KMS-11 (cell line): ENCODE results near the gene EML1.

Source experiments
- H2AFZ ChIP-seq: fragments of 200-600 bp; sonication (generic); 2 replicates; pipeline ENCODE4 v1.6.1; 2016; ENCODE audit warnings: antibody characterized with exemption, mixed run types, low read depth
- H3K27ac ChIP-seq: fragments of 200-600 bp; sonication (generic); 2 replicates; pipeline ENCODE4 v1.6.1; 2016; ENCODE audit warnings: mild to moderate bottlenecking, mixed run types
- H3K27me3 ChIP-seq: fragments of 200-600 bp; sonication (generic); 2 replicates; pipeline ENCODE4 v1.6.1; 2017; ENCODE audit warnings: mild to moderate bottlenecking, low read depth, mixed run types, moderate library complexity; ENCODE audit not compliant: insufficient read depth
- H3K36me3 ChIP-seq: fragments of 200-600 bp; sonication (generic); 2 replicates; pipeline ENCODE4 v1.6.1; 2017; ENCODE audit warnings: mild to moderate bottlenecking, mixed run types; ENCODE audit not compliant: insufficient read depth
- H3K4me1 ChIP-seq: fragments of 200-600 bp; sonication (generic); 2 replicates; pipeline ENCODE4 v1.6.1; 2016; ENCODE audit warnings: mild to moderate bottlenecking, low read depth, mixed run types; ENCODE audit not compliant: poor library complexity, severe bottlenecking
- H3K4me2 ChIP-seq: fragments of 200-600 bp; sonication (generic); 2 replicates; pipeline ENCODE4 v1.7.0; 2016; ENCODE audit warnings: mild to moderate bottlenecking, mixed run types
- H3K4me3 ChIP-seq: fragments of 200-600 bp; sonication (generic); IDR thresholded peaks from 2 replicates; pipeline ENCODE4 v1.6.1; 2017; ENCODE audit warnings: low read depth, low read length, mixed read lengths; ENCODE audit not compliant: insufficient read depth
- H3K79me2 ChIP-seq: fragments of 200-600 bp; sonication (generic); 2 replicates; pipeline ENCODE4 v1.6.1; 2016; ENCODE audit warnings: low read depth, mixed run types; ENCODE audit not compliant: insufficient read depth
- H3K9ac ChIP-seq: fragments of 200-600 bp; sonication (generic); 2 replicates; pipeline ENCODE4 v1.6.1; 2016; ENCODE audit warnings: mild to moderate bottlenecking, mixed run types
- H4K20me1 ChIP-seq: fragments of 200-600 bp; sonication (generic); 2 replicates; pipeline ENCODE4 v1.6.1; 2016; ENCODE audit warnings: mild to moderate bottlenecking, mixed run types; ENCODE audit not compliant: insufficient read depth
- CTCF ChIP-seq: fragments of 200-600 bp; sonication (generic); conservative IDR thresholded peaks from 2 replicates; pipeline ENCODE4 v1.6.1; 2017; ENCODE audit warnings: low read depth, mild to moderate bottlenecking, antibody characterized with exemption, low read length, moderate library complexity, mixed read lengths

EML1 gene

DNA sequence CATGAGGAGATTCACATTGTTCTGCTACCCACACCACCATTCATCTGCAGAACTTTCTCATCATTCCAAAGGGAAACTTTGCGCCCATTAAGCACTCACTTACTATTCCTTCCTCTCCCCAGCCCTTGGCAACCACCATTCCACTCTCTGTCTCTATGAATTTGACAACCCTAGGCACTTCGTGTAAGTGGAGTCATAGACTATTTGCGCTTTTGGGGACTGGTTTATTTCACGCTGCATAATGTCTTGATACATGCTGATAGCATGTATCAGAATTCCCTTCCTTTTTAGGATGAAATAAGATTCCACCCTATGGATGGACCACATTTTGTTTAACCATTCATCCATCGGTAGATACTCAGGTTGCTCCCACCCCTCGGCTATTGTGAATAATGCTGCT is 4.5 kb upstream of the EML1 start:
- H3K4me3 ChIP-seq, result no peak overlapping the region
- H3K27me3 ChIP-seq, result no peaks in the 10 kb centered on the region
- H3K27ac ChIP-seq, result no peak overlapping the region
- no peak overlapping the region for H3K9ac ChIP-seq
- no peak for TF ChIP-seq CTCF
- no peaks in the 10 kb centered on the region for H4K20me1 ChIP-seq
- no peak overlapping the region for H3K4me2 ChIP-seq
- H2AFZ ChIP-seq, result no peak overlapping the region
- H3K36me3 ChIP-seq, result no peaks in the 10 kb centered on the region
- peaks cover 12% of the 10 kb centered on the region for H3K4me1 ChIP-seq
- no peaks in the 10 kb centered on the region for H3K79me2 ChIP-seq

DNA sequence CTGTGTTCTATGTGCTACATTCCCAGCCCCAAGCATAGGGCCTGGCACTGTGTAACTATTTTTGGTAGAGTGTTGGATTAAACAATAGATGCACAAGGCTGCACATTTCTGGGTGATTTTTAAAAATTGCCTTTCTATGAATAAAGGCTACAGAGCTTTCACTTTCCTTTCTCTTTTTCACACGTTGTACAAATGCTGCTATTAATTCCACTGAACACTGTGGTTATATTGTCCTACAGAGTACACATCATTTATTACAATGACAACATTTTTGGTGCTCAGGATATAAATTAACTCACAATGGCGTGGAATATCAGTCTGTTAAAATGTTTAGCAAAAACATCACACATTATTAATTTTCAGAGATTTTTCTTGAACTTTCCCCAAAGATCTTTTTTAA is 3.6 kb upstream of the EML1 start:
- TF ChIP-seq CTCF, result no peak
- Histone ChIP-seq H3K4me1 (peaks cover 19% of the 10 kb centered on the region), H3K27me3 (no peaks in the 10 kb centered on the region), H3K27ac (no peak overlapping the region), H3K79me2 (peaks cover 2% of the 10 kb centered on the region; the same call in 1 of the 2 replicates), H3K9ac (no peak overlapping the region), H2AFZ (no peak overlapping the region), H3K4me3 (no peak overlapping the region), H4K20me1 (no peaks in the 10 kb centered on the region), H3K4me2 (no peak overlapping the region; the same call in 1 of the 2 replicates), H3K36me3 (no peaks in the 10 kb centered on the region)

DNA sequence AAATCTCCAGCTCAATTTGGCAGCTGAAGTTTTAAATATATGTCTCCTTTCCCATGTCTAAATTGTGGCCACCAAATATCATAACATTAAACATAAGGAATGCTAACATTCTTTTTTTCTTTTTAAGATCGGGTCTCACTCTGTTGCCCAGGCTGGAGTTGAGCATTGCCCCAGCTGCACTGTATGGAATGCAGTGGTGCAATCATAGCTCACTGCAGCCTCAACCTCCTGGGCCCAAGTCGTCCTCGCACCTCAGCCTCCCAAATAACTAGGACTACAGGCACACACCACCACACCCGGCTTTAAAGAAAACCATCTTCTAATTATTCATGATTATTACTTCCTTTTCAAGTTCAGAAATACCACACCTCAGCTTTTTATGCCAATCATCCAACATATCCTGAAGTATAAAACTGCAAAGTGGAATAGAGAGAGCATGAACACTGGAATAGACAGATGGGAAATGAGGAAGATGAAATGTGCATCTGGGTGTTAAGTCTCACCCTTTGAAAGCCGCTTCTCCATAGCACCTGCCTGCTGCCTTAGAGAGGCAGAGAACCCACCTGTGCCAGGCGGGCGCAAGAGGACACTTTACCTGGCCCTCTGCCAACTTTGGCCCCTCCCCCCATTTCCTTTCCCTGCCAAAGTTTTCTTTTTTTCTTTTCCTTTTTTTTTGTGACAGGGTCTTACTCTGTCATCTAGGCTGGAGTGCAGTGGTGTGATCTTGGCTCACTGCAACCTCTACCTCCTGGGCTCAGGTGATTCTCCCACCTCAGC is 2.8 kb upstream of the EML1 start:
- Histone ChIP-seq H4K20me1 (no peaks in the 10 kb centered on the region), H2AFZ (no peak overlapping the region), H3K4me3 (no peak overlapping the region), H3K4me1 (peaks cover 23% of the 10 kb centered on the region), H3K4me2 (no peak overlapping the region; the same call in 1 of the 2 replicates), H3K36me3 (no peaks in the 10 kb centered on the region), H3K79me2 (peaks cover 6% of the 10 kb centered on the region; the same call in 1 of the 2 replicates), H3K27me3 (no peaks in the 10 kb centered on the region), H3K27ac (no peak overlapping the region), H3K9ac (no peak overlapping the region)
- TF ChIP-seq CTCF, result no peak

GRCh38 chr14:99790978-99791376 is 2.2 kb upstream of the EML1 start:
- no peaks in the 10 kb centered on the region for H3K27me3 ChIP-seq
- no peak overlapping the region for H3K4me3 ChIP-seq
- H3K36me3 ChIP-seq, result no peaks in the 10 kb centered on the region
- peaks cover 23% of the 10 kb centered on the region for H3K4me1 ChIP-seq
- H2AFZ ChIP-seq, result no peak overlapping the region
- H3K9ac ChIP-seq, result no peak overlapping the region
- H3K4me2 ChIP-seq, result no peak overlapping the region
- no peak overlapping the region for H3K27ac ChIP-seq
- no peaks in the 10 kb centered on the region for H4K20me1 ChIP-seq
- TF ChIP-seq CTCF, result no peak
- H3K79me2 ChIP-seq, result peaks cover 6% of the 10 kb centered on the region; the same call in 1 of the 2 replicates
